Fibroblast of mammary gland (primary cell): ENCODE measurements around the gene SUN5.

Experiments
- DNase-seq: peaks from one replicate; pipeline ENCODE4 v3.0.0-alpha.2; 2010; ENCODE audit warnings: low read depth
- H3K4me3 ChIP-seq: 2 replicates; pipeline ENCODE4 v1.5.1; 2011; ENCODE audit warnings: low read depth, mild to moderate bottlenecking, low read length, moderate library complexity; ENCODE audit not compliant: control insufficient read depth
- CTCF ChIP-seq: conservative IDR thresholded peaks from 2 replicates; pipeline ENCODE4 v1.5.1; 2011; ENCODE audit warnings: low read depth, low read length, inconsistent platforms; ENCODE audit not compliant: control insufficient read depth, insufficient read depth

SUN5 gene

DNA sequence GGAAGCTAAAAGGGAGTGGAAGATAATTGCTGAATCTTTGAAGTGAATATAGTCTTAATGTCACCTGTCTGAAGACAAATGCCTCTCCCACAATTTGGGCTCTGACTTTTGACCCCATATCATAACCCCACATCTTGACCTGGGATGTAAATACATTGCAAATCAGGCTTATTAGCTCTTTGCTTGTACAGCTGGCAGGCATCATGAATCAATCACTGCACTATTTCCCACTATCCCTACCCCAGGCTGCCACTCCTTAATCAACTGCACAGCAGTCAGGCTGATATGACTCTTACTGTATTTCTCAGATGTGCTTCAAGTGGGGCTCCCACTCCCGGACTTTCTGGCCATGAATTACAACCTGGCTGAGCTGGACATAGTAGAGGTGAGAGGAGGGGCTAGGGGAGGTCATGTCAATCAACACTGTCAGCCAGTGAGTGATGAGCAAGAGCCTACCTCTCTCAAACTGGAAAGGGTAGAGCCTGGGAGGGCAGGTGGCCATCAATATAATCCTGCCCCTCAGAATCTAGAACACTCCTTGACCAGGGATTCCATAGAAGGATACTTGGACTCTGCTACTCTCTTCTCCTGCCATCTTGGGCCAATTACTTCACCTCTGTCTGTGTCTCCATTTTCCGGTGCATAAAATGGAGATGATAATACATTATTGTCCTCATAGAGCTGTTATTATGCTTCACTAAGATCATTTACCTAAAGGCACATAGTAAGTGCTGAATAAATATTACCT lies 38.9 kb upstream of the SUN5 start:
- TF ChIP-seq CTCF = no peak
- H3K4me3 ChIP-seq = no peak overlapping the region
- DNase-seq = no peak

- TF ChIP-seq CTCF = no peak
- no peak overlapping the region for H3K4me3 ChIP-seq
- DNase-seq = no peak
Observed at GRCh38 chr20:33042430-33042829, 38.2 kb upstream of the SUN5 start.

DNA sequence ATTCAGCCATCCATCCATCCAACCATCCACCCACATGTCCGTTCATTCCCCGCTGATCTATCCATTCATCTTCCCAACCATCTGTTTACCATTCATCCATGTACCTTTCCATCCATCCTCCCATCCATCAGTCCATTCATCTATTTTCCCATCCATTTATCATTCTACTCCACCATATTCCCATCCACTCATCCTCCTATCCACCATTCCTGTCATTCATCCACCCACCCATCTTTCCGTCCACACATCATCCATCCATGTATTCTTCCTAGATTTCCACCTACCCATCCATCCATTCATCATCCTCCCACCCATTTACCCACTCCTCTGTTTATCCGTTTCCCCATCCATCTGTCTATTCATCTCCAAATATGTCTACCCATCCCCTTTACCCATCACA lies 34.0 kb upstream of the SUN5 start:
- no peak overlapping the region for H3K4me3 ChIP-seq
- TF ChIP-seq CTCF = no peak
- DNase-seq = no peak

DNA sequence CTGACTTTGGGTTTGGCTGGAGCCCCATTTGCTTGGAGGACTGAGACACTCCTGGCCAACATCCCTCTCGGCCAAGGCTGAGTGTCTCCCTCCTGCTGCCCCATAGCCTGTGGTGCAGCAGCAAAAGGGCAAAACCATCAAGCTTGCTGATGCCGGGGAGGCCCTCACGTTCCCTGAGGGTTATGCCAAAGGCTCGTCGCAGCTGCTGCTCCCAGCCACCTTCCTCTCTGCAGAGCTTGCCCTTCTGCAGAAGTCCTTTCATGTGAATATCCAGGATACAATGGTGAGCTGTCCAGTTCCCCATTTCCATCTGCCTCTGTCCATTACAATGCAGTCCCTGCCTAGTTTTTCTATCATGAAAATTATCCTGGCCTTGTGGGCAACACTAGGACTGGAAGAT lies 33.2 kb upstream of the SUN5 start:
- no peak for TF ChIP-seq CTCF
- H3K4me3 ChIP-seq = no peak overlapping the region
- no peak for DNase-seq

DNA sequence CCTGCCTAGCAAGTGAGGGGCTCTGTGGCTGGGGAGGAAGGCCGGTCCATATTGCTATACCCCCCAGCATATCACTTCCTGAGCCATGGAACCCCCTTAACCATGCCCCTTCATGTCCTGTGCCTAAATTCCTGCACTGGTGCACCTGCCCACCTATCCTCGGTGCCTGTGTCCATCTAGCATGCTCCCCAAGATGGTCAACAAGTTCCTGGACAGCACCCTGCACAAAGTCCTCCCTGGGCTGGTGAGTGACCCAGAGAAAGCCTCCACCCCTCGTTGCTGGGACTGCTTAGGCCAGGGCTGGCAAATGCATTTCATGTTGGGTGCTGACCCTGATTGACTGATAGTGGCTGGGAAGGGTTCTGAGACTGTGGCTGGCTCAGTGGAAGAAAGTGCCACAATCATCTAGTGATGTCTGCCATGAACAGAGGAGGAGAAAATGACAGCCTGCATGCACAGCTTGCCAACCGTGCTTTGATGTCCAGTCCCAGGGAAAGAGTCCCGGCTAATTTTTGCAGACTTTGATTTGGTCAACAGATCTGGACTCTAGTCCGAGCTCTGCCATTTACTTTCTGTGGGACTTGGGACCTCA lies 30.8 kb upstream of the SUN5 start:
- no peak for DNase-seq
- TF ChIP-seq CTCF = no peak

GRCh38 chr20:33034115-33034514 lies 29.9 kb upstream of the SUN5 start:
- H3K4me3 ChIP-seq = no peak overlapping the region
- no peak for TF ChIP-seq CTCF
- DNase-seq = no peak

More for the DNA sequence above, 30.8 kb upstream of the SUN5 start:
- H3K4me3 ChIP-seq = no peak overlapping the region
